NOMO-1 treated with DMSO at 0.1 percent for 48 hours (cell line): ENCODE results near the gene CFAP46.
"Not testable (repeated sequence)": the region's sequence is repeated elsewhere in the genome, so short reads cannot be mapped to it uniquely, and the experiment has no call there.

Source experiments
- DNase-seq: peaks from one replicate; lab custom pipeline; 2025; ENCODE audit not compliant: unreplicated experiment; lab: John Stamatoyannopoulos, UW

The CFAP46 gene

GRCh38 chr10:132901351-132901750, 41.0 kb downstream of the CFAP46 start:
- no peak for DNase-seq

GRCh38 chr10:132900211-132900756, 42.1 kb downstream of the CFAP46 start:
- no peak for DNase-seq

GRCh38 chr10:132899751-132900065, 42.7 kb downstream of the CFAP46 start:
- DNase-seq, result no peak

- no peak for DNase-seq
These were observed 43.2 kb downstream of the CFAP46 start for GRCh38 chr10:132899054-132899750.

- DNase-seq, result no peak
These were observed 43.8 kb downstream of the CFAP46 start for GRCh38 chr10:132898391-132899053.

GRCh38 chr10:132897516-132898381, 44.6 kb downstream of the CFAP46 start:
- no peak for DNase-seq

GRCh38 chr10:132893786-132894185, 48.6 kb downstream of the CFAP46 start:
- not testable (repeated sequence) for DNase-seq

GRCh38 chr10:132893090-132893489, 49.3 kb downstream of the CFAP46 start:
- no peak for DNase-seq

- DNase-seq, result no peak
These were observed 50.4 kb downstream of the CFAP46 start for GRCh38 chr10:132892004-132892403.

GRCh38 chr10:132891368-132891767, 51.0 kb downstream of the CFAP46 start:
- no peak for DNase-seq

- DNase-seq, result no peak
These were observed 52.1 kb downstream of the CFAP46 start for GRCh38 chr10:132890301-132890700.

- DNase-seq, result no peak
These were observed 52.8 kb downstream of the CFAP46 start for GRCh38 chr10:132889556-132889955.

GRCh38 chr10:132888898-132889490, 53.4 kb downstream of the CFAP46 start:
- no peak for DNase-seq

- DNase-seq, result not testable (repeated sequence)
These were observed 53.9 kb downstream of the CFAP46 start for GRCh38 chr10:132888446-132888845.

- DNase-seq, result no peak
These were observed 55.9 kb downstream of the CFAP46 start for GRCh38 chr10:132886211-132887099.

- DNase-seq, result no peak
These were observed 56.7 kb downstream of the CFAP46 start for GRCh38 chr10:132885451-132886210.

GRCh38 chr10:132884691-132885271, 57.6 kb downstream of the CFAP46 start:
- DNase-seq, result no peak

- no peak for DNase-seq
These were observed 58.3 kb downstream of the CFAP46 start for GRCh38 chr10:132884041-132884440.

- no peak for DNase-seq
These were observed 58.9 kb downstream of the CFAP46 start for GRCh38 chr10:132883391-132883881.
